ENCODE data around the gene C3orf52.

C3orf52 gene

GRCh38 chr3:112127522-112128494 lies 41.6 kb downstream of the C3orf52 start:
- Histone ChIP-seq H3K9ac (ENCODE audit: low read length) (peak overlapping the region; percentile 46), H3F3A (ENCODE audit: insufficient read depth, low read length) (peaks cover 14% of the 10 kb centered on the region), H3K9me3 (ENCODE audit: low read length) (no peaks in the 10 kb centered on the region), H3K9me2 (ENCODE audit: low read depth, low read length) (no peaks in the 10 kb centered on the region), H3K36me3 (ENCODE audit: insufficient read depth, low read length) (peaks cover 77% of the 10 kb centered on the region), H3K27ac (ENCODE audit: low read depth, low read length, poor library complexity, severe bottlenecking) (peak overlapping the region; percentile 94), H2AFZ (ENCODE audit: low read length) (no peak overlapping the region), H3K27me3 (ENCODE audit: insufficient read depth, low read length) (no peaks in the 10 kb centered on the region), H3K4me3 (ENCODE audit: low read depth, low read length, poor library complexity, severe bottlenecking) (peak overlapping the region; percentile 42), H3K79me2 (ENCODE audit: insufficient read depth, low read length) (peaks cover 46% of the 10 kb centered on the region), H4K20me1 (ENCODE audit: insufficient read depth, low read length) (no peaks in the 10 kb centered on the region), H3K4me1 (ENCODE audit: insufficient read depth, low read length, severe bottlenecking) (peaks cover 79% of the 10 kb centered on the region), H3K4me2 (ENCODE audit: low read length) (peak overlapping the region; percentile 90)
- TF ChIP-seq CTCF (IDR thresholded peaks at IDR 0.05; ENCODE audit: low read length) (no peak), EZH2 (IDR thresholded peaks at IDR 0.05; ENCODE audit: borderline replicate concordance, low read length) (no peak)

GRCh38 chr3:112128843-112129727 lies 42.9 kb downstream of the C3orf52 start:
- TF ChIP-seq CTCF (IDR thresholded peaks at IDR 0.05; ENCODE audit: low read length) (no peak), EZH2 (IDR thresholded peaks at IDR 0.05; ENCODE audit: borderline replicate concordance, low read length) (no peak)
- Histone ChIP-seq H2AFZ (ENCODE audit: low read length) (no peak overlapping the region), H3K27me3 (ENCODE audit: insufficient read depth, low read length) (no peaks in the 10 kb centered on the region), H3K79me2 (ENCODE audit: insufficient read depth, low read length) (peaks cover 49% of the 10 kb centered on the region), H3F3A (ENCODE audit: insufficient read depth, low read length) (peaks cover 14% of the 10 kb centered on the region), H4K20me1 (ENCODE audit: insufficient read depth, low read length) (no peaks in the 10 kb centered on the region), H3K9me3 (ENCODE audit: low read length) (no peaks in the 10 kb centered on the region), H3K27ac (ENCODE audit: low read depth, low read length, poor library complexity, severe bottlenecking) (peak overlapping the region; percentile 94), H3K36me3 (ENCODE audit: insufficient read depth, low read length) (peaks cover 64% of the 10 kb centered on the region), H3K9me2 (ENCODE audit: low read depth, low read length) (no peaks in the 10 kb centered on the region), H3K4me1 (ENCODE audit: insufficient read depth, low read length, severe bottlenecking) (peaks cover 76% of the 10 kb centered on the region), H3K9ac (ENCODE audit: low read length) (peak overlapping the region; percentile 96), H3K4me3 (ENCODE audit: low read depth, low read length, poor library complexity, severe bottlenecking) (peak overlapping the region; percentile 90), H3K4me2 (ENCODE audit: low read length) (peak overlapping the region; percentile 90)

GRCh38 chr3:112129925-112130637 lies 43.9 kb downstream of the C3orf52 start:
- no peak overlapping the region for H2AFZ ChIP-seq (ENCODE audit: low read length)
- peak overlapping the region; percentile 96 for H3K9ac ChIP-seq (ENCODE audit: low read length)
- H3K27ac ChIP-seq (ENCODE audit: low read depth, low read length, poor library complexity, severe bottlenecking) = peak overlapping the region; percentile 94
- H3K9me3 ChIP-seq (ENCODE audit: low read length) = no peaks in the 10 kb centered on the region
- peaks cover 14% of the 10 kb centered on the region for H3F3A ChIP-seq (ENCODE audit: insufficient read depth, low read length)
- no peak for TF ChIP-seq EZH2 (IDR thresholded peaks at IDR 0.05; ENCODE audit: borderline replicate concordance, low read length)
- TF ChIP-seq CTCF (IDR thresholded peaks at IDR 0.05; ENCODE audit: low read length) = no peak
- H3K9me2 ChIP-seq (ENCODE audit: low read depth, low read length) = no peaks in the 10 kb centered on the region
- H3K79me2 ChIP-seq (ENCODE audit: insufficient read depth, low read length) = peaks cover 49% of the 10 kb centered on the region
- peak overlapping the region; percentile 90 for H3K4me3 ChIP-seq (ENCODE audit: low read depth, low read length, poor library complexity, severe bottlenecking)
- H3K36me3 ChIP-seq (ENCODE audit: insufficient read depth, low read length) = peaks cover 56% of the 10 kb centered on the region
- peaks cover 78% of the 10 kb centered on the region for H3K4me1 ChIP-seq (ENCODE audit: insufficient read depth, low read length, severe bottlenecking)
- H3K27me3 ChIP-seq (ENCODE audit: insufficient read depth, low read length) = no peaks in the 10 kb centered on the region
- peak overlapping the region; percentile 90 for H3K4me2 ChIP-seq (ENCODE audit: low read length)
- no peaks in the 10 kb centered on the region for H4K20me1 ChIP-seq (ENCODE audit: insufficient read depth, low read length)

Data from OCI-LY1 (cell line).